Activated CD8-positive, alpha-beta memory T cell treated with anti-CD3 and anti-CD28 coated beads, Interleukin-2, amount 50 U/mL, for 48 hours (primary cell): ENCODE data around the gene PRAME.
"Not testable (repeated sequence)": the region's sequence is repeated elsewhere in the genome, so short reads cannot be mapped to it uniquely, and the experiment has no call there.

Experiments used
- DNase-seq: peaks from one replicate; pipeline ENCODE4 v3.0.0-alpha.2; 2020

The PRAME gene

DNA sequence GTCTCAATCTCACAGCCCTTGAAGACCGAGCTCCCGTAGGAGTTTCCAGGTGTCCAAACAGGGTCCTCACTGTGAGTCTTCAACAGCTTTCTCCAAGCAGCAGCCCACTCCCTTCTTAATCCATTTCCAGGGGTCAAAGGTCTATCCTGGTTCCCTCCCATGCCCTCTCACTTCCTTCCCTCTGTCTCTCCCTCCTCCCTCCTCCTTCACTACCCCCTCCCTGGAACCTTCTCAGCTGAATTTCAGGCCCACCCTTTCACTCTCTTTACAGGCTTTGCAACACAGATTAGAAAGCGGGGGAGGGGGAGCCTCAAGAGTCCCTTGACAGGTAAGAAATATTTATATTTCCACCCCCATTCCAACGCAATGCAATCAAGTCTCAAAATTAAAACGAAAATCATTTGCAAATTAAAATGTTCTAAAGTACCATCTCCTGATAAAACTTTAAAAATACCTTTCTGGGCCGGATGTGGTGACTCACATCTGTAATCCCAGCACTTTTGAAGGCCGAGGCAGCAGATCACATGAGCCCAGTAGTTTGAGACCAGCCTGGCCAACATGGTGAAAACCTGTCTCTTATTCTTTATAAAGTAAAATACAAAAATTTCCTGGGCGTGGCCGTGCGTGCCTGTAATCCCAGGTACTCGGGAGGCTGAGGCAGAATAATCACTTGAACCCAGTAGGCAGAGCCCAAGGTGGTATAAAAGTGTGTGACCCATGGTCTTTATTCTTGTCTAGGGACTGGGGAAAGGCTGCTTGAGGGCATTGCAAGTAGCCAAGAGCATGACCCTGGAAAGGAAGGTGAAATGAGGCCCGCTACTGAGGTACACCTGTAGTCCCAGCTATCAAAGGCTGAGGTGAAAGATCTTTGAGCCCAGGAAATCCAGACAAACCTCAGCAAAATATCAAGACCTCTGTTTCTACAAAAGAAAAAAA lies 38.1 kb downstream of the PRAME start:
- no peak for DNase-seq

GRCh38 chr22:22520020-22520656 lies 38.9 kb downstream of the PRAME start, which contains the start of gene ZNF280A:
TSS of gene ZNF280A (minus strand) at chr22:22520270. CDS start at chr22:22515630, 4,640 bp downstream.
- DNase-seq: no peak

GRCh38 chr22:22519591-22519990 lies 39.5 kb downstream of the PRAME start:
- DNase-seq: no peak

DNA sequence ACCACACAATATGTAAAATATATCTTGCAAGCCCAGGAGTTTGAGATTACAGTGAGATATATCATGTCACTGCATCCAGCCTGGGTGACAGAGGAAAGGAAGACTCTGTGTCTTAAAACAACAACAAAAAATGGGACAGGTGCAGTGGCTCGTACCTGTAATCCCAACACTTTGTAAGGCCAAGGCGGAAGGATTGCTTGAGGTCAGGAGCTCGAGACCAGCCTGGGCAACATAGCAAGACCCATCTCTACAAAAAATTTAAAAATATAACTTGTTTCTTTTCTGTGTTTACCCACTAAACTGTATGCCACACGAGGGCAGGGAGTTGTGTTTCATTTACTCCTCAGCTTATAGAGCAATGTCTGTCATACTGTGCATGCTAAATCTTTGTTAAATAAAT lies 42.1 kb downstream of the PRAME start:
- DNase-seq: no peak

- no peak for DNase-seq
Measured at GRCh38 chr22:22515890-22516289, 43.2 kb downstream of the PRAME start.

GRCh38 chr22:22514431-22514830 lies 44.6 kb downstream of the PRAME start:
- DNase-seq: not testable (repeated sequence)

DNA sequence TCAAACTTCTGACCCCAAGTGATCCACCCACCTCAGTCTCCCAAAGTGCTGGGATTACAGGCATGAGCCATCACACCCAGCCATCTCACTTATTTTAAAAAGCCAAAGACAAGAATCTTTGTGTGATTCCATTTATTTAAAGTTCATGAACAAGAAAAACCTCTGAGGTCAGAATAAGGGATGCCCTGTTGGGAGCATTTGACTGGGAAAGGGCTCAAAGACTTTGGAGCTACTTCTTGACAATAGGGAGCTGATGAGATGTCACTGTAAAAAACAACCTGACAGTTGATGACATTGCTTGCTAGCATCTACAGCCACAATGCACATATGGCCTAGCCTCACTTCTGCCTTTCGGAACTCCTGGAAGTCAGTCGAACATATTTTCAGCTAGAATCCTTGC lies 45.4 kb downstream of the PRAME start:
- DNase-seq: no peak

- no peak for DNase-seq
Measured at GRCh38 chr22:22512951-22513350, 46.1 kb downstream of the PRAME start.

- DNase-seq: not testable (repeated sequence)
Measured at GRCh38 chr22:22510833-22511232, 48.2 kb downstream of the PRAME start.

GRCh38 chr22:22509912-22510311 lies 49.2 kb downstream of the PRAME start:
- DNase-seq: not testable (repeated sequence)

DNA sequence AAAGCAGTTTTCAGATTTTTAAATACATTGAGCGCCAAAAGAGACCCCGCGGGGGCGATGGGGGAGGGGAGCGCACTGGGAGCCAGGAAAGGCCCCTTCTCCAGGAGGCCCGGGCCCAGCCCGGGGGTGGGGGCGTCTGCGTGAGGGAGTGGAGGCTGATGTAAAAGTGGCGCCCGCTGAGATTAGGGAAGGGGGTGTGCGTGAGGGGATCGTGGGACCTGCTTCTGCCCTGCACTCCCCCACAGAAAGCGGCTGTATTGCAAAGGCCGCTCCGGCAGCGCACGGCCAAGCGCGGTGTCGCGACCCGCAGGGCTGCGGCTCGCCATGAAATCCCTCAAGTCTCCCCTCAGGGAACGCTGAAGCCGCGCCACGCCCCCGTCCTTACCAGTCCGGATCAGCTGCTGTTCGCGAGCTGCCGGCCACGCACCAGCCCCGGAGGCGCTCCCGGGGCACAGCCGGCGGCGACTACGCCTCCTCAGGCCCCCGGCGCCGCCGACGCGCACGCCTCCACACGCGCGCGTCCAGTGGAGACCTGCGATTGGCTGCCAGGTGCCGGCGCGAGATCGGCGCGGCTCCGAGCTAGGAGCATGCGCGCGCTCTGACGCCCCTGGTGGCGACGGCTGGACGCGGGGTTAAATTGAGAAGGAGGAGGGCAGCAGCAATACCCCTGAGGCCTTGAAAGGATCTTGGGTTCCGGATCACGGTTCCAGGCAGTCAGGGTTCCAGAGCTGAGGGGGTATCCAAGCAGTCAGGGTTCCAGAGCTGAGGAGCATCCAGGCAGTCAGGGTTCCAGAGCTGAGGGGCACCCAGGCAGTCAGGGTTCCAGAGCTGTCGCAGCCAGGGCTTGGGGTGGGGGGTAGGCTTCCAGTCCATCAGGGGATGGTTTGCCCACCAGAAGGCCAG lies 50.5 kb downstream of the PRAME start, which contains the start of gene ZNF280B:
TSS of gene ZNF280B (minus strand) at position 469 of the 903 bp plus-strand sequence. CDS start 19,344 bp downstream, outside the sequence.
- DNase-seq: peak; percentile 91

DNA sequence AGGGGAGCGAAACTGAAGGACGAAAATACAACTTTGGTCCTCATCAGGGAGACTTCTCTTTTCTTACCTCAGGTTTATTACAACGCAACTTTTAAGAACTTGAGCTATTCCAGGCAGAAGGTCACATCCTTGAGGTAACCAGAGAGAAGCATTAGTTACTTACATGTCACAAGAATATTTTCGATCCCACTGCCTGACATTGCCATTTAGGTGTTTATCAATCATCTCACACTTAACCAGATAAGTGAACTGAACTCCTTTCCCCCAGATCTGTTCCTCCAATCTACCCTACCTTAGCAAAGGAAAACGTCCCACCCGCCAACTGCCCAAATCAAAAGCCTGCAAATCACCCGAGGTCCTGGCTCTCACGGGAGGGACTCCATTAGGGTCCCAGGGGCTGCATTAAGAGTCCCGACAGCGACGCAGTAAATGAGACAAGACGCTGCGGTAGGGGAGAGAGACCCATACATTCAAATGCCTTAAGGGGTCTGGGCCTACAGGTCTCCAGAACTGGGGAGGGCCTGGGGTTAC lies 51.3 kb downstream of the PRAME start:
- DNase-seq: no peak

GRCh38 chr22:22506736-22507135 lies 52.3 kb downstream of the PRAME start:
- DNase-seq: no peak

- DNase-seq: no peak
Measured at GRCh38 chr22:22498267-22498666, 60.8 kb downstream of the PRAME start.
